Osteoblast (primary cell): ENCODE measurements around the gene MTCH1. TPM values are rescaled to one million over a fixed set of nuclear protein-coding genes. Genes with fewer than 3 reads are reported as not detected.

Experiments
- DNase-seq: peaks from one replicate; pipeline ENCODE4 v3.0.0; 2011; ENCODE audit warnings: low spot score, mixed read lengths; ENCODE audit not compliant: insufficient read length; ENCODE audit errors: missing footprints
- H2AFZ ChIP-seq: 2 replicates; pipeline ENCODE4 v1.6.0; 2011; ENCODE audit warnings: mild to moderate bottlenecking, low read length
- H3K27ac ChIP-seq: 2 replicates; pipeline ENCODE4 v1.5.1; 2011; ENCODE audit warnings: mild to moderate bottlenecking, low read depth, low read length, moderate library complexity
- H3K27me3 ChIP-seq: 2 replicates; pipeline ENCODE4 v1.6.0; 2012; ENCODE audit warnings: mild to moderate bottlenecking, control low read depth, inconsistent platforms, low read length, moderate library complexity; ENCODE audit not compliant: insufficient read depth
- H3K36me3 ChIP-seq: 2 replicates; pipeline ENCODE4 v1.5.1; 2011; ENCODE audit warnings: mild to moderate bottlenecking, low read length, control low read depth, moderate library complexity; ENCODE audit not compliant: insufficient read depth
- H3K4me1 ChIP-seq: 2 replicates; pipeline ENCODE4 v1.5.1; 2011; ENCODE audit warnings: mild to moderate bottlenecking, low read length, control low read depth, moderate library complexity; ENCODE audit not compliant: insufficient read depth
- H3K4me2 ChIP-seq: 2 replicates; pipeline ENCODE4 v1.6.0; 2011; ENCODE audit warnings: mild to moderate bottlenecking, low read length; ENCODE audit not compliant: insufficient read depth
- H3K4me3 ChIP-seq: fragments of 200-600 bp; sonication (generic); 3 replicates; pipeline ENCODE4 v1.5.1; 2012; ENCODE audit warnings: mild to moderate bottlenecking, low read length, inconsistent platforms; ENCODE audit not compliant: insufficient read depth
- H3K79me2 ChIP-seq: 2 replicates; pipeline ENCODE4 v1.6.0; 2012; ENCODE audit warnings: mild to moderate bottlenecking, low read length, control low read depth, inconsistent platforms; ENCODE audit not compliant: insufficient read depth
- H3K9me3 ChIP-seq: 2 replicates; pipeline ENCODE4 v1.5.1; 2011; ENCODE audit warnings: low read depth, low read length, control low read depth
- H4K20me1 ChIP-seq: 2 replicates; pipeline ENCODE4 v1.6.0; 2012; ENCODE audit warnings: mild to moderate bottlenecking, low read length, control low read depth; ENCODE audit not compliant: insufficient read depth
- total RNA-seq: library from RNA; depleted of rRNA; stranded (reverse); fragments of >200 nt; gene quantifications from 2 replicates; pipeline ENCODE4 v1.2.3, GENCODE V29; 2012
- TF ChIP-seq, protein P1 (sequence below): IDR thresholded peaks from 2 replicates; pipeline ENCODE4 v1.5.1; 2011; ENCODE audit warnings: mild to moderate bottlenecking, low read depth, low read length, moderate library complexity; ENCODE audit errors: extremely low read depth

MTCH1 gene
- total RNA-seq, 1 donor: 185 TPM

DNA sequence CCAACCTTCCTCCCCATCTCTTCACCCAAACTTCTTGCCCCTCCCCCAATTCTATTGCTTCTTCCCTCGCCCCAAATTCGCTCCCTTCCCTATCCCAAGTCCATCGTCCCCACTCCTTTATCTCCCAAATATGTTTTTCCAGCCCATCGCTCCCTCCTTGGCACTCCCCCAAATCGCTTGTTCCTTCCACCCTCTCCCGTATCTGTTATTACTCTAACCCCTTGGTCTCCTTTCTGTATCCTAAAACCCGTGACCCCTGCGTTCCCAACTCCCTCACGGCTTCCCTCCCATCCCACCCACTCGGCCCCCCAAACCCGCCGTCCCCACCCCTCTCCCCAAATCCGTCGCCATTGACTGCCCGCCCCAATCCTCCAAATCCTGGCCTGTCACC lies 584 bp downstream of the MTCH1 start:
- peak overlapping the region; percentile 89 for H3K27ac ChIP-seq
- H3K4me3 ChIP-seq: peak overlapping the region; percentile 99
- H3K4me2 ChIP-seq: peak overlapping the region; percentile 97
- H2AFZ ChIP-seq: no peak overlapping the region
- H4K20me1 ChIP-seq: peaks cover 42% of the 10 kb centered on the region
- no peaks in the 10 kb centered on the region for H3K36me3 ChIP-seq
- DNase-seq: no peak
- TF ChIP-seq, protein P1, sequence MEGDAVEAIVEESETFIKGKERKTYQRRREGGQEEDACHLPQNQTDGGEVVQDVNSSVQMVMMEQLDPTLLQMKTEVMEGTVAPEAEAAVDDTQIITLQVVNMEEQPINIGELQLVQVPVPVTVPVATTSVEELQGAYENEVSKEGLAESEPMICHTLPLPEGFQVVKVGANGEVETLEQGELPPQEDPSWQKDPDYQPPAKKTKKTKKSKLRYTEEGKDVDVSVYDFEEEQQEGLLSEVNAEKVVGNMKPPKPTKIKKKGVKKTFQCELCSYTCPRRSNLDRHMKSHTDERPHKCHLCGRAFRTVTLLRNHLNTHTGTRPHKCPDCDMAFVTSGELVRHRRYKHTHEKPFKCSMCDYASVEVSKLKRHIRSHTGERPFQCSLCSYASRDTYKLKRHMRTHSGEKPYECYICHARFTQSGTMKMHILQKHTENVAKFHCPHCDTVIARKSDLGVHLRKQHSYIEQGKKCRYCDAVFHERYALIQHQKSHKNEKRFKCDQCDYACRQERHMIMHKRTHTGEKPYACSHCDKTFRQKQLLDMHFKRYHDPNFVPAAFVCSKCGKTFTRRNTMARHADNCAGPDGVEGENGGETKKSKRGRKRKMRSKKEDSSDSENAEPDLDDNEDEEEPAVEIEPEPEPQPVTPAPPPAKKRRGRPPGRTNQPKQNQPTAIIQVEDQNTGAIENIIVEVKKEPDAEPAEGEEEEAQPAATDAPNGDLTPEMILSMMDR: no peak
- H3K27me3 ChIP-seq: no peaks in the 10 kb centered on the region
- peaks cover 63% of the 10 kb centered on the region for H3K79me2 ChIP-seq
- H3K4me1 ChIP-seq: peaks cover 30% of the 10 kb centered on the region
- H3K9me3 ChIP-seq: no peaks in the 10 kb centered on the region

DNA sequence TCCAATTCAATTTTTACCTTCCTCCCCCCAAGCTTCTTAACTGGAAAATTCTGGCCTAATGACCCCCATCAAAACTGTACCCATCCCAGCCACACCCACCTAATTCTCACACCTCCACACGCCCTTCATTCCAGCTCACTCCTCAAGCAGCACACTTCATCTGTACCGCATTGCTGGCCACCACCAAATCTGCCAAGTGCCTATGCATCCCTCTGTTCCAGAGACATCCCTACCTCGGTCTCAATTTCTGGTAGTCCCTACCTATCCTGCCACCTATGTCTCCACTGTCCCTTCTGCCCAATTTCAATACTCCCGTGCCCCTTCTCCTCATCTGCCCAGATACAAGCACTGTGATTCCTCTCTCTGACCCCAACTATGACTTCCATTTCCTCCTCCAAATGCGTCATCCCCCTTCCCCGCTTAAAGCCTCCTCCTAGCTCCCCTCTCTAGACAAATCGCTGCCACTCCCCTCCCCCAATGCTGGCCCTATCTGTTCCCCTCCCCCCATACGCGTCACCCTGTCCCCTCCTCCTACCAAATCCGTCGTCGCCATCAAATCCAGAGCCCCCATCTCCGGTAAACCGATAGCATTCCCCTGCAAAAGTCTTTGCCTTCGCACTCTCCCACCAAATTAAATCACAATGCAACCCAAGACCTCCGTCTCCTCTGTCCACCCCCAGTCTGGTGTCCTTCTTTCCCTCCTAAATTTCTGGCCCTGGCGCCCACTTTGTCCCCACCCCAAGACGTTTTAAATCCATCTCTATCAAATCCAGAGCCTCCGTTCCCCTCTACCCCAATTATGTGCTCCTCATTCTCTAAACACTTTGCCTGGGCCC lies 1.2 kb downstream of the MTCH1 start:
- H3K36me3 ChIP-seq: no peaks in the 10 kb centered on the region
- H3K9me3 ChIP-seq: no peaks in the 10 kb centered on the region
- TF ChIP-seq, protein P1: no peak
- no peaks in the 10 kb centered on the region for H3K27me3 ChIP-seq
- peaks cover 48% of the 10 kb centered on the region for H4K20me1 ChIP-seq
- peak overlapping the region; percentile 89 for H3K27ac ChIP-seq
- peak; percentile 92 for DNase-seq
- H3K4me3 ChIP-seq: peak overlapping the region; percentile 99
- H2AFZ ChIP-seq: peak overlapping the region; percentile 31
- H3K79me2 ChIP-seq: peaks cover 70% of the 10 kb centered on the region
- H3K4me2 ChIP-seq: peak overlapping the region; percentile 97
- H3K4me1 ChIP-seq: peaks cover 30% of the 10 kb centered on the region

DNA sequence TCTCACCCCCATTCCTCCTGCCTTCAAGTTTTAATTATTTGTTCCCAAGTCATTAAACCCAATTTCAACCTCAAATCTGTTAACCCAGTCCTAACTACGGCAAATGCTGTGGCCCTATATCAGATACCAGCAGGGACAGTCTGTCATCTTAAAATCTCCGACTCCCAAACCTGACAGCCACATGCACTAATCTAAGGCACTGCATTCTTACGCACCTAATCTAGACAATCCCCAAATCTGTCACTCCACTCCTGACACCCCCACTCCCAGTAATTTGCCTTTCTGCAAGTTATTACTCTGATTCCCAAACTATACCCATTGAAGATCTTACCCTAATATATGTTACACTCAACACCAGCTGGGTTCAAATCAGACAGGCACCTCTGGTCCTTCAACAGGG lies 2.5 kb downstream of the MTCH1 start:
- DNase-seq: no peak
- Histone ChIP-seq H3K36me3 (peaks cover 4% of the 10 kb centered on the region), H3K4me3 (no peak overlapping the region), H4K20me1 (peaks cover 60% of the 10 kb centered on the region), H3K9me3 (no peaks in the 10 kb centered on the region), H3K79me2 (peaks cover 82% of the 10 kb centered on the region), H3K4me2 (peak overlapping the region; percentile 97), H3K4me1 (peaks cover 30% of the 10 kb centered on the region), H3K27ac (no peak overlapping the region), H2AFZ (no peak overlapping the region), H3K27me3 (no peaks in the 10 kb centered on the region)
- TF ChIP-seq, protein P1: no peak

DNA sequence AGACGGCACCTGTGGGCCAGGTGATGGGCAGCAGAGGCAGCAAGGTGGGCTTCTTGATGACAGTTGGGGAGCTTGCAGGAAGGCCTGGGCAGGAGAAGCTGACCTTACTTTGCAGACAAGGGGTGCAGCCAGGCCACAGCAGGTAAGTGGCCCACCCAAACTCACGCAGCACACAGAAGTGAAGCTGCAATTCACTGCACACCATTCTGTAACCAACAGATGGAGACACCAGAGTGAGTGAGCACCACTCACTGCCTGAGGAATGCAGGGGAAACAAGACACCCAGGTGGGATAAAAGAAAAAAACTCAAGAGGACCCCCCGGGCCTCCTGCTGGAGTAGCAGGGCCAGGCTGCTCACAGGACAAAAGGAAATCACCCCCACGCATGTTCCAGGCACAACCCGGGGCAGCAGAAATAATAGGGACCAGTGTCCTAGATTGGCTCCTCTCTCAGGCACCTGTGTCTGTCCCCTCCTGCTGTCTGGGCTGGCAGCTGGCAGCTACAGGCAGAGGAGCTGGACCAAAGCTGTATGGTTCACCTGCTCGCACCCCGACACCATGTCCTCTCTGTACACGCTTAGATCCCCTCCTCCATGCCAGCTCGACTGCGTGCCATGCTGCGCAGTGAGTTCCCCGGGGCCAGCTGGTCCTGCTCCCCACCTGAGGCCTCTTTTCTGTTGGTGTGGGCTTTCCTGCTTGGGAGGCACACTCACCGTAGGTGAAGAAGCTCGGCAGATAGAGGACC lies 4.9 kb downstream of the MTCH1 start:
- Histone ChIP-seq H3K36me3 (peaks cover 28% of the 10 kb centered on the region), H3K4me2 (no peak overlapping the region), H3K27me3 (no peaks in the 10 kb centered on the region), H3K79me2 (peaks cover 98% of the 10 kb centered on the region), H3K9me3 (no peaks in the 10 kb centered on the region), H3K27ac (no peak overlapping the region), H2AFZ (no peak overlapping the region), H4K20me1 (peaks cover 70% of the 10 kb centered on the region), H3K4me3 (no peak overlapping the region), H3K4me1 (peaks cover 21% of the 10 kb centered on the region)
- TF ChIP-seq, protein P1: no peak
- no peak for DNase-seq
